ENCODE data around the gene LRRC71.

GRCh38 chr1:156958247-156958714 is 37.8 kb downstream of the LRRC71 start:
- TF ChIP-seq CTCF (IDR thresholded peaks at IDR 0.05; ENCODE audit: low read depth, low read length) (no peak), EZH2phosphoT487 (IDR thresholded peaks at IDR 0.05; ENCODE audit: low read depth) (no peak)
